HG03045 (cell line): Measurements from ENCODE around the gene CLEC1A.

Experiments used
- ATAC-seq: cut with Tn5 transposase; IDR thresholded peaks from one replicate; pipeline ENCODE4 v1.9.1; 2021; ENCODE audit warnings: mild to moderate bottlenecking, moderate library complexity; ENCODE audit not compliant: unreplicated experiment

CLEC1A gene

GRCh38 chr12:10101648-10102220, 2.9 kb upstream of the CLEC1A start:
- ATAC-seq: no peak

GRCh38 chr12:10101042-10101579, 2.3 kb upstream of the CLEC1A start:
- no peak for ATAC-seq

- ATAC-seq: no peak
Measured at GRCh38 chr12:10097521-10097920, 1.3 kb downstream of the CLEC1A start.

- no peak for ATAC-seq
Measured at GRCh38 chr12:10095971-10096370, 2.8 kb downstream of the CLEC1A start.

GRCh38 chr12:10094646-10095395, 4.0 kb downstream of the CLEC1A start:
- no peak for ATAC-seq

- ATAC-seq: no peak
Measured at GRCh38 chr12:10088955-10089900, 9.6 kb downstream of the CLEC1A start.

GRCh38 chr12:10088031-10088430, 10.8 kb downstream of the CLEC1A start:
- no peak for ATAC-seq

- no peak for ATAC-seq
Measured at GRCh38 chr12:10086387-10086786, 12.4 kb downstream of the CLEC1A start.

- no peak for ATAC-seq
Measured at GRCh38 chr12:10084733-10085132, 14.1 kb downstream of the CLEC1A start.

GRCh38 chr12:10082117-10082874, 16.5 kb downstream of the CLEC1A start:
- ATAC-seq: no peak

- no peak for ATAC-seq
Measured at GRCh38 chr12:10075451-10075850, 23.3 kb downstream of the CLEC1A start.

GRCh38 chr12:10073261-10073660, 25.5 kb downstream of the CLEC1A start:
- no peak for ATAC-seq

- ATAC-seq: no peak
Measured at GRCh38 chr12:10072131-10072530, 26.7 kb downstream of the CLEC1A start.

GRCh38 chr12:10070380-10070779, 28.4 kb downstream of the CLEC1A start:
- ATAC-seq: no peak

- no peak for ATAC-seq
Measured at GRCh38 chr12:10069976-10070375, 28.8 kb downstream of the CLEC1A start.

- ATAC-seq: no peak
Measured at GRCh38 chr12:10069099-10069498, 29.7 kb downstream of the CLEC1A start.

GRCh38 chr12:10068644-10069043, 30.1 kb downstream of the CLEC1A start:
- no peak for ATAC-seq

- ATAC-seq: no peak
Measured at GRCh38 chr12:10067942-10068341, 30.8 kb downstream of the CLEC1A start.

GRCh38 chr12:10067264-10067663, 31.5 kb downstream of the CLEC1A start:
- no peak for ATAC-seq

- no peak for ATAC-seq
Measured at GRCh38 chr12:10065241-10065640, 33.5 kb downstream of the CLEC1A start.

- no peak for ATAC-seq
Measured at GRCh38 chr12:10058387-10058786, 40.4 kb downstream of the CLEC1A start.
